ENCODE results near the gene PCBD2.

The PCBD2 gene

GRCh38 chr5:135008981-135009735 is 104.2 kb downstream of the PCBD2 start:
- no peak for DNase-seq

- no peak for DNase-seq
These were observed 105.0 kb downstream of the PCBD2 start for GRCh38 chr5:135009736-135010501.

GRCh38 chr5:135010502-135011354 is 105.8 kb downstream of the PCBD2 start:
- no peak for DNase-seq

- no peak for DNase-seq
These were observed 106.6 kb downstream of the PCBD2 start for GRCh38 chr5:135011355-135012032.

GRCh38 chr5:135012033-135012588 is 107.2 kb downstream of the PCBD2 start:
- DNase-seq = no peak
